HL-60 (cell line): Measurements from ENCODE around the gene ALG5.

Source experiments
- CTCF ChIP-seq: IDR thresholded peaks from one replicate; pipeline ENCODE4 v1.5.1; 2011; ENCODE audit warnings: low read length, control low read depth, inconsistent platforms; ENCODE audit not compliant: insufficient read depth
- POLR2AphosphoS5 ChIP-seq: IDR thresholded peaks from 2 replicates; pipeline ENCODE4 v1.6.1; 2012; ENCODE audit warnings: low read depth
- SPI1 ChIP-seq: IDR thresholded peaks from 2 replicates; pipeline ENCODE4 v1.6.1; 2012; ENCODE audit warnings: low read depth, mild to moderate bottlenecking, borderline replicate concordance

DNA sequence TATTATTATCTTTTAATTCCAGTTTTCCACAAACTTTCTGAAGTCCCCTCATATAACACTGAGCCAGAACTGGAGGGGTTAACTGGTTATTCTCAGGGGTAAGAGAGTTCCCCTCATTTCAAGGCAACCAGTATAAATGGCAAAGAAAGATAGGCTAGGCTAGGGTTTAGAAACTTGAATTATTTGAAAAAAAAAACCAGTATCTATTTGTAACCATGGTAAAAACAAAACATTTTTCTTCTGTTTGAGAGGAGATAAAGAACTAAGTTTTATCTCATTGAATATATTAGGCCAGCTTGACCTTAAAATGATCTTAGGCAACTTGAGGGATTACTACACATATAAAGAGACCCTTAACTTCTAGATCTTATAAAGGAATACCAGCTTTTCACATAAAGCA lies 40.8 kb upstream of the ALG5 start:
- TF ChIP-seq CTCF = no peak
- no peak for TF ChIP-seq POLR2AphosphoS5
- TF ChIP-seq SPI1 = no peak
